ENCODE measurements around the gene VWCE.
"Not testable (repeated sequence)": the region's sequence is repeated elsewhere in the genome, so short reads cannot be mapped to it uniquely, and the experiment has no call there.

DNA sequence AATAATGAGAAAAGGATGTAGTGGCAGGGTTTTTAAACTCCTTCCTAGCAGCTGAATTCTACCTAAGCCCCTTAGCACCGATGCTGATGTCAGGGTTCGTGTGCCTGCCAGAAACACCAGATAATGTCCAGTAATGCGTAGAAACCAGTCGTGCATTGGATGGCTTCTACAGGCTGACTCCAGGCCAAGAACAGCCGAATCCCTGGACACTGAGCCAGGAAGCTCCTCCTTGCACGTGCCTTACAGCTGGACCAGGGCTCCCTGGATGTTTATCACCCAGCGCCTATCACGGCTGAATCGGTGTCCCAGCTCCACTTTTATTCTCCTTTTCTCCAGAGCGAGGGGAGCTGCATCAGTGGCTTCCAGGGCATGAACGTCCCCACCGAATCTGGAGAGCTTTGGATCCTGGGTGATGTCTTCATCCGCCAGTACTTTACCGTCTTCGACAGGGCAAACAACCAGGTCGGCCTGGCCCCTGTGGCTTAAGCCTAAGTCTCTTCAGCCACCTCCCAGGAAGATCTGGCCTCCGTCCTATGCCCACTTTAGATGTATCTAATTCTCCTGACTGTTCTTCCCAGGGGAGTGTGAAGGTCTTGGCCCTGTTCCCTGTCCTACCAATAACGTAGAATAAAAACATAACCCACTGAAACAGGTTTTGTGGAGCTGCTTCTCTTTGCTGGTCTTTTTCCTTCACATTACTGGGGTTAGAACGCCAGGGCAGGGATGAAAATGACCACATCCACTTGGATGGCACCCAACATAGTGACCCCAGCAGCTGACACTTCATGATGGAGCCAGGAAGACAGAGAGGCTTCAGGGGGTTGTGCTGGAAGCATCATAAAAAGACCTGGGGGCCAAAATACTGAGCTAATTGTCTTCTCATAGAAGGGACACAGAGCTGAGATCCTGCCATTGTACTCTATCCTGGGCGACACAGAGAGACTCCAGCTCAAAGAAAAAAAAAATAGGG, 44.0 kb downstream of the VWCE start:
- TF ChIP-seq, protein P1, sequence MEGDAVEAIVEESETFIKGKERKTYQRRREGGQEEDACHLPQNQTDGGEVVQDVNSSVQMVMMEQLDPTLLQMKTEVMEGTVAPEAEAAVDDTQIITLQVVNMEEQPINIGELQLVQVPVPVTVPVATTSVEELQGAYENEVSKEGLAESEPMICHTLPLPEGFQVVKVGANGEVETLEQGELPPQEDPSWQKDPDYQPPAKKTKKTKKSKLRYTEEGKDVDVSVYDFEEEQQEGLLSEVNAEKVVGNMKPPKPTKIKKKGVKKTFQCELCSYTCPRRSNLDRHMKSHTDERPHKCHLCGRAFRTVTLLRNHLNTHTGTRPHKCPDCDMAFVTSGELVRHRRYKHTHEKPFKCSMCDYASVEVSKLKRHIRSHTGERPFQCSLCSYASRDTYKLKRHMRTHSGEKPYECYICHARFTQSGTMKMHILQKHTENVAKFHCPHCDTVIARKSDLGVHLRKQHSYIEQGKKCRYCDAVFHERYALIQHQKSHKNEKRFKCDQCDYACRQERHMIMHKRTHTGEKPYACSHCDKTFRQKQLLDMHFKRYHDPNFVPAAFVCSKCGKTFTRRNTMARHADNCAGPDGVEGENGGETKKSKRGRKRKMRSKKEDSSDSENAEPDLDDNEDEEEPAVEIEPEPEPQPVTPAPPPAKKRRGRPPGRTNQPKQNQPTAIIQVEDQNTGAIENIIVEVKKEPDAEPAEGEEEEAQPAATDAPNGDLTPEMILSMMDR (conservative IDR thresholded peaks at IDR 0.05), result not testable (repeated sequence)
- not testable (repeated sequence) for TF ChIP-seq EZH2 (IDR thresholded peaks at IDR 0.05; ENCODE audit: low read depth)

All from PC-9 (cell line).